GM18517 (cell line): ENCODE results near the gene HAVCR1.

Source experiments
- ATAC-seq: cut with Tn5 transposase; IDR thresholded peaks from one replicate; pipeline ENCODE4 v1.9.1; 2021; ENCODE audit warnings: mild to moderate bottlenecking, moderate library complexity; ENCODE audit not compliant: unreplicated experiment

Gene HAVCR1

DNA sequence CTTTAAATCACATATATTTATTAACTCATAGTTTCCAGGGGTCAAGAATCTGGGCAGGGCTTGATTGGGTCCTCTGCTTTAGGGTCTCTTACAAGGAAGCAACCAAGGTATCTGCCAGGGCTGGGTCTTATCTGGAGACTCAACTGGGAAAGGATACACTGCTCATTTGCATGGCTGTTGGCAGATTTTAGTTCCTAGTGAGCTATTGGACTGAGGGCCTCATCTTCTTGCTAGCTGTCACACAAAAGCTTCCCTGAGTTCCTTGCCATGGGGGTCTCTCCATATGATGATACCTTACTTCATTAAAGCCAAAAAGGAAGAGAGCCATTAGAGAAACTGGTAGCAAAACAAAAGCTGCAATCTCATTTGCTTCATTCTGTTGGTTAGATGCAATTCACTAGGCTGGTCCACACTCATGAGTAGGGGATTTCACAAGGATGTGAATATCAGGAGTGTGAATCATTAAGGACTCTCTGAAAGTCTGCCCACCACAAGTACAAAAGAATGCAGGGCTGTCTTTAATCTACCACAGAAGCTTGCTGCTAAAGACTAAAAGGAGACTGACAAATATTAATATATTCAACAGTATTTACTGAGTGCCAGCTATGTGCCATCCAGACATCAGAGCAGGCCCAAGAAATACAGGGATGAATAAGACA lies 53.9 kb downstream of the HAVCR1 start:
- ATAC-seq: no peak

DNA sequence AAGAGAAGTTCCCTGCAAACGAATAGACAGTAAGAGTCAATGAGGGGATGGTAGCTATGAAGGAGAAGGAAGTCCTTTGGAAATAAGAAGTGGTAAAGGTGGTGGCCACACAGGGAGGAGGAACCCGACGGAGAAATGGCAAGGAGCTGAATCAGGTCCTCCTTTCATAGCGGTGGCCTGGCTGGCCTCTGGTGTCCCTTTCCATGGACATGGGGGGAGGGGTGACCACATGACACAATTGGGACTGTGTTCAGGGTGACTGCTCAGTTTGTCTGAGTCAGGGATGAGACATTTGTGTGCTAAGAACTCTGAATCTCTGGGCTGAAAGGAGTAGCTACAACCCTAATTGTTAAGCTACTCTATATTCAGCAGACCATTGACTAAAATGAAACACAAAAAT lies 67.2 kb downstream of the HAVCR1 start:
- ATAC-seq: no peak

DNA sequence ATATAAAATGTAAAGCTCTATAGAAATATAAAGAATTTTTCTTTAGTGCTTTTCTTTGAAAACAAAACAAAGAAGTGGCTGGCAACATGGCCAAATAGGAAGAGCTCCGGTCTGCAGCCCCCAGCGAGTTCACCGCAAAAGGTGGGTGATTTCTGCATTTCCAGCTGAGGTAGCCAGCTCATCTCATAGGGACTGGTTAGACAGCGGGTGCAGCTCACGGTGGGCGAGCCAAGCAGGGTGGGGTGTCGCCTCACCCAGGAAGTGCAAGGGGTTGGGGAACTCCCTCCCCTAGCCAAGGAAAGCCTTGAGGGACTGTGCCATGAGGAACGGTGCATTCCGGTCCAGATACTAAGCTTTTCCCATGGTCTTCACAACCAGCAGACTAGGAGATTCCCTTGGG lies 74.9 kb downstream of the HAVCR1 start:
- ATAC-seq: no peak

- ATAC-seq: no peak
Measured at GRCh38 chr5:156981481-156981880, 77.4 kb downstream of the HAVCR1 start.
